ENCODE results near the gene ITGA11. TPM values are rescaled to one million over a fixed set of nuclear protein-coding genes. Genes with fewer than 3 reads are reported as not detected.

The ITGA11 gene
- total RNA-seq, 2 experiments from 2014 or later = 1.7 to 3.6 TPM

DNA sequence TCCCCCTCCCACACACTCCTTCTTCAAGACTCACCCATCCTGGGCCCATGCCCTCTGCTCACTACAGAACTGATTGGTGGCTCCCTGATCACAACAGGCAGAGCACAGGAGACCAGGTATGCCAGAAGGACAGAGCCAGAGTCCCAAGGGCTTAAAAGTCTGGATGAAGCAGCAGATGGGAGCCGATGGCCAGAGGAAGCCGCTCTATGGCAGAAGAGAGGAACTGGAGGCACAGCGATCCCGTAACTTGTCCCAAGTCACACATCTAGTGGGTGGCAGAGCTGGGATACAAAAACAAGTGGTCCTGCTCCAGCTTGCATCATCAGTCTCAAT is 20.7 kb downstream of the ITGA11 start:
- TF ChIP-seq, protein P1, sequence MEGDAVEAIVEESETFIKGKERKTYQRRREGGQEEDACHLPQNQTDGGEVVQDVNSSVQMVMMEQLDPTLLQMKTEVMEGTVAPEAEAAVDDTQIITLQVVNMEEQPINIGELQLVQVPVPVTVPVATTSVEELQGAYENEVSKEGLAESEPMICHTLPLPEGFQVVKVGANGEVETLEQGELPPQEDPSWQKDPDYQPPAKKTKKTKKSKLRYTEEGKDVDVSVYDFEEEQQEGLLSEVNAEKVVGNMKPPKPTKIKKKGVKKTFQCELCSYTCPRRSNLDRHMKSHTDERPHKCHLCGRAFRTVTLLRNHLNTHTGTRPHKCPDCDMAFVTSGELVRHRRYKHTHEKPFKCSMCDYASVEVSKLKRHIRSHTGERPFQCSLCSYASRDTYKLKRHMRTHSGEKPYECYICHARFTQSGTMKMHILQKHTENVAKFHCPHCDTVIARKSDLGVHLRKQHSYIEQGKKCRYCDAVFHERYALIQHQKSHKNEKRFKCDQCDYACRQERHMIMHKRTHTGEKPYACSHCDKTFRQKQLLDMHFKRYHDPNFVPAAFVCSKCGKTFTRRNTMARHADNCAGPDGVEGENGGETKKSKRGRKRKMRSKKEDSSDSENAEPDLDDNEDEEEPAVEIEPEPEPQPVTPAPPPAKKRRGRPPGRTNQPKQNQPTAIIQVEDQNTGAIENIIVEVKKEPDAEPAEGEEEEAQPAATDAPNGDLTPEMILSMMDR (IDR thresholded peaks at IDR 0.05) = no peak
- Mint-ChIP-seq H3K4me3 (no peak overlapping the region), H3K27me3 (no peaks in the 10 kb centered on the region), H3K9me3 (no peaks in the 10 kb centered on the region), H3K4me1 (ENCODE audit: low read depth) (no peaks in the 10 kb centered on the region), H3K27ac (no peak overlapping the region), H3K36me3 (ENCODE audit: low read depth) (no peaks in the 10 kb centered on the region)
- POLR2A ChIA-PET = no interaction called here
- intact Hi-C loops (cut with micrococcal nuclease) = no loop called here
- CTCF ChIA-PET = interaction anchor here (0.9 to 1.9 kb wide), 4 partner anchors 16 to 143 kb away, joined by 3 to 5 read pairs (median 3); no protein-coding TSS in a partner anchor
- ATAC-seq (no peak), DNase-seq (no peak)

GRCh38 chr15:68410466-68411342 is 21.3 kb downstream of the ITGA11 start:
- Mint-ChIP-seq H3K27ac (no peak overlapping the region), H3K4me1 (ENCODE audit: low read depth) (no peaks in the 10 kb centered on the region), H3K36me3 (ENCODE audit: low read depth) (no peaks in the 10 kb centered on the region), H3K9me3 (no peaks in the 10 kb centered on the region), H3K4me3 (no peak overlapping the region), H3K27me3 (no peaks in the 10 kb centered on the region)
- intact Hi-C loops (cut with micrococcal nuclease) = no loop called here
- TF ChIP-seq, protein P1 (IDR thresholded peaks at IDR 0.05) = no peak
- ChIA-PET POLR2A (interaction anchor here (0.6 kb wide), 1 partner anchor 17 kb away, joined by 3 read pairs; no protein-coding TSS in a partner anchor), CTCF (interaction anchor here (0.9 to 1.9 kb wide), 5 partner anchors 15 to 143 kb away, joined by 3 to 5 read pairs (median 3); no protein-coding TSS in a partner anchor)
- DNase-seq (no peak), ATAC-seq (no peak)

- Mint-ChIP-seq H3K9me3 (no peaks in the 10 kb centered on the region), H3K36me3 (ENCODE audit: low read depth) (no peaks in the 10 kb centered on the region), H3K4me3 (no peak overlapping the region), H3K27me3 (no peaks in the 10 kb centered on the region), H3K27ac (no peak overlapping the region), H3K4me1 (ENCODE audit: low read depth) (no peaks in the 10 kb centered on the region)
- no peak for ATAC-seq
- no peak for DNase-seq
- CTCF ChIA-PET = interaction anchor here (1.3 to 1.4 kb wide), 2 partner anchors 140 to 144 kb away, joined by 3 to 4 read pairs; no protein-coding TSS in a partner anchor
- POLR2A ChIA-PET = interaction anchor here (0.6 kb wide), 1 partner anchor 16 kb away, joined by 3 read pairs; no protein-coding TSS in a partner anchor
- intact Hi-C loops (cut with micrococcal nuclease) = no loop called here
- TF ChIP-seq, protein P1 (IDR thresholded peaks at IDR 0.05) = no peak
Observed at GRCh38 chr15:68409736-68410370, 22.1 kb downstream of the ITGA11 start.

DNA sequence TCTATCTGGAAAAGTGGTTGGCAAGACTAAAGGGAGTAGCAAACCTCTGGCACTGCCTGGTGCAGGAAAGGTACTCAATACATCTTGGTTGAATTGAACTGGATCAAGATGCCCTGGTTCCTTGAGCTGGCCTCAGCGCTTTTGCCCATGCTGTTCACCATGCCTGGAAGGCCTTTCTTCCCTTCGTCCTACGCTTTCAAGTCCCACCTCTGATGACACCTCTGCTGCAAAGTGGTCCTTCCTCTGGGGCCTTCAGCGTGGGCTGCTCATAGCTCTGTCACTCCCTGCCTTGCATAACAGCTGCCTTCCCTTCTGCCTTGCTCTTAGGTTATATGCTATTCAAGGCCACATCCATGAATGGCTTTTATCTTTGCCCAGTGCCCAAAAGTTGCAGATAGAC is 23.0 kb downstream of the ITGA11 start:
- no peaks in the 10 kb centered on the region for H3K4me1 Mint-ChIP-seq (ENCODE audit: low read depth)
- no peaks in the 10 kb centered on the region for H3K9me3 Mint-ChIP-seq
- no peak for DNase-seq
- ChIA-PET POLR2A (no interaction called here), CTCF (no interaction called here)
- intact Hi-C loops (cut with micrococcal nuclease) = no loop called here
- no peak overlapping the region for H3K4me3 Mint-ChIP-seq
- no peaks in the 10 kb centered on the region for H3K36me3 Mint-ChIP-seq (ENCODE audit: low read depth)
- no peak for ATAC-seq
- TF ChIP-seq, protein P1 (IDR thresholded peaks at IDR 0.05) = no peak
- no peak overlapping the region for H3K27ac Mint-ChIP-seq
- no peaks in the 10 kb centered on the region for H3K27me3 Mint-ChIP-seq

Measured in activated CD8-positive, alpha-beta T cell treated with anti-CD3 and anti-CD28 coated beads for 36 hours (primary cell).